Measurements from ENCODE around the gene ATAD3A. TPM values are rescaled to one million over a fixed set of nuclear protein-coding genes. Genes with fewer than 3 reads are reported as not detected.

ATAD3A gene
- total RNA-seq, 2 experiments from 2014 or later = 17.0 to 19.5 TPM

- no peaks in the 10 kb centered on the region for H3K9me3 ChIP-seq (ENCODE audit: control insufficient read depth in 1 of 2, insufficient read depth in 1 of 2, low read length in 2 of 2)
- no peak for DNase-seq
- Mint-ChIP-seq H3K27me3 (peaks cover 13% of the 10 kb centered on the region), H3K36me3 (ENCODE audit: low read depth) (peaks cover 21% of the 10 kb centered on the region), H3K4me3 (no peak overlapping the region), H3K9me3 (no peaks in the 10 kb centered on the region), H3K27ac (peak overlapping the region; percentile 44), H3K4me1 (ENCODE audit: low read depth) (peaks cover 23% of the 10 kb centered on the region)
- H3K4me1 ChIP-seq (ENCODE audit: insufficient read depth, low read length) = peaks cover 29% of the 10 kb centered on the region
- no peak overlapping the region for H3K4me3 ChIP-seq (ENCODE audit: low read length)
- no peak for TF ChIP-seq CTCF (IDR thresholded peaks at IDR 0.05)
- H3K27me3 ChIP-seq (ENCODE audit: control insufficient read depth in 1 of 2, insufficient read depth in 2 of 2, low read length in 2 of 2) = no peaks in the 10 kb centered on the region
- ATAC-seq (ENCODE audit: poor library complexity) = no peak
- intact Hi-C loops (cut with DNase I, micrococcal nuclease) = loop anchor here in 1 of 2 experiments (10.0 kb wide), 1 partner anchor 77 kb away; the partner anchor contains the start of gene CDK11B
- peaks cover 3% of the 10 kb centered on the region for H3K36me3 ChIP-seq (ENCODE audit: insufficient read depth, low read length)
- ChIA-PET POLR2A (interaction anchor here (1.7 to 4.7 kb wide), 2 partner anchors 26 to 37 kb away, joined by 3 to 38 read pairs; partner anchors contain the start of gene MIB2), CTCF (no interaction called here)
- no peak overlapping the region for H3K27ac ChIP-seq (ENCODE audit: low read depth in 1 of 2, low read length in 2 of 2)
These were observed 65.5 kb downstream of the ATAD3A start for GRCh38 chr1:1577367-1578011.

- Mint-ChIP-seq H3K4me3 (no peak overlapping the region), H3K9me3 (no peaks in the 10 kb centered on the region), H3K27me3 (peaks cover 23% of the 10 kb centered on the region), H3K4me1 (ENCODE audit: low read depth) (peaks cover 20% of the 10 kb centered on the region), H3K36me3 (ENCODE audit: low read depth) (peaks cover 18% of the 10 kb centered on the region), H3K27ac (peak overlapping the region; percentile 24)
- no peaks in the 10 kb centered on the region for H3K36me3 ChIP-seq (ENCODE audit: insufficient read depth, low read length)
- no peaks in the 10 kb centered on the region for H3K9me3 ChIP-seq (ENCODE audit: control insufficient read depth in 1 of 2, insufficient read depth in 1 of 2, low read length in 2 of 2)
- H3K27me3 ChIP-seq (ENCODE audit: control insufficient read depth in 1 of 2, insufficient read depth in 2 of 2, low read length in 2 of 2) = no peaks in the 10 kb centered on the region
- DNase-seq (no peak), ATAC-seq (ENCODE audit: poor library complexity) (no peak)
- CTCF ChIA-PET = no interaction called here
- TF ChIP-seq CTCF (IDR thresholded peaks at IDR 0.05) = no peak
- peaks cover 20% of the 10 kb centered on the region for H3K4me1 ChIP-seq (ENCODE audit: insufficient read depth, low read length)
- no peak overlapping the region for H3K27ac ChIP-seq (ENCODE audit: low read depth in 1 of 2, low read length in 2 of 2)
- POLR2A ChIA-PET = interaction anchor here (4.7 kb wide), 1 partner anchor 36 kb away, joined by 38 read pairs; the partner anchor contains the start of gene MIB2
- no peak overlapping the region for H3K4me3 ChIP-seq (ENCODE audit: low read length)
- intact Hi-C loops (cut with DNase I, micrococcal nuclease) = loop anchor here in 1 of 2 experiments (10.0 kb wide), 1 partner anchor 76 kb away; the partner anchor contains the start of gene CDK11B
These were observed 66.5 kb downstream of the ATAD3A start for GRCh38 chr1:1578371-1578940.

GRCh38 chr1:1582585-1583346 lies 70.8 kb downstream of the ATAD3A start:
- Histone ChIP-seq H3K4me1 (ENCODE audit: insufficient read depth, low read length) (peaks cover 4% of the 10 kb centered on the region), H3K4me3 (ENCODE audit: low read length) (no peak overlapping the region), H3K27ac (ENCODE audit: low read depth in 1 of 2, low read length in 2 of 2) (no peak overlapping the region), H3K36me3 (ENCODE audit: insufficient read depth, low read length) (no peaks in the 10 kb centered on the region), H3K27me3 (ENCODE audit: control insufficient read depth in 1 of 2, insufficient read depth in 2 of 2, low read length in 2 of 2) (peaks cover 0 to 3% of the 10 kb centered on the region in 2 experiments), H3K9me3 (ENCODE audit: control insufficient read depth in 1 of 2, insufficient read depth in 1 of 2, low read length in 2 of 2) (no peaks in the 10 kb centered on the region)
- no peaks in the 10 kb centered on the region for H3K4me1 Mint-ChIP-seq (ENCODE audit: low read depth)
- H3K9me3 Mint-ChIP-seq = no peaks in the 10 kb centered on the region
- intact Hi-C loops (cut with DNase I, micrococcal nuclease) = no loop called here
- CTCF ChIA-PET = no interaction called here
- H3K27me3 Mint-ChIP-seq = peaks cover 27% of the 10 kb centered on the region
- no peaks in the 10 kb centered on the region for H3K36me3 Mint-ChIP-seq (ENCODE audit: low read depth)
- no peak overlapping the region for H3K27ac Mint-ChIP-seq
- TF ChIP-seq CTCF (IDR thresholded peaks at IDR 0.05) = no peak
- no peak overlapping the region for H3K4me3 Mint-ChIP-seq
- DNase-seq (no peak), ATAC-seq (ENCODE audit: poor library complexity) (no peak)
- POLR2A ChIA-PET = no interaction called here

All from CD4-positive, alpha-beta T cell (primary cell).